Nephron progenitor cell (in vitro differentiated cells): ENCODE measurements around the gene SLC38A8.

Source experiments
- DNase-seq: peaks from one replicate; pipeline ENCODE4 v3.0.0; 2021
- H3K27ac Mint-ChIP-seq: 2 replicates; pipeline ENCODE4 v1.8.0; 2021; ENCODE audit warnings: mild to moderate bottlenecking, moderate library complexity, mixed read lengths
- H3K27me3 Mint-ChIP-seq: 2 replicates; pipeline ENCODE4 v1.8.0; 2021; ENCODE audit warnings: mild to moderate bottlenecking, low read depth, mixed read lengths; ENCODE audit not compliant: poor library complexity
- H3K36me3 Mint-ChIP-seq: 2 replicates; pipeline ENCODE4 v1.8.0; 2021; ENCODE audit warnings: low read depth, mixed read lengths
- H3K4me1 Mint-ChIP-seq: 2 replicates; pipeline ENCODE4 v1.8.0; 2021; ENCODE audit warnings: mixed read lengths
- H3K4me3 Mint-ChIP-seq: 2 replicates; pipeline ENCODE4 v1.8.0; 2021; ENCODE audit warnings: mild to moderate bottlenecking, moderate library complexity, mixed read lengths
- H3K9me3 Mint-ChIP-seq: 2 replicates; pipeline ENCODE4 v1.8.0; 2021; ENCODE audit warnings: mild to moderate bottlenecking, moderate library complexity, mixed read lengths
- TF ChIP-seq, protein P1 (sequence below): fragments of 200-600 bp; sonication (generic); IDR thresholded peaks from 2 replicates; pipeline ENCODE4 v1.5.0; 2021; ENCODE audit warnings: antibody characterized with exemption

The SLC38A8 gene

DNA sequence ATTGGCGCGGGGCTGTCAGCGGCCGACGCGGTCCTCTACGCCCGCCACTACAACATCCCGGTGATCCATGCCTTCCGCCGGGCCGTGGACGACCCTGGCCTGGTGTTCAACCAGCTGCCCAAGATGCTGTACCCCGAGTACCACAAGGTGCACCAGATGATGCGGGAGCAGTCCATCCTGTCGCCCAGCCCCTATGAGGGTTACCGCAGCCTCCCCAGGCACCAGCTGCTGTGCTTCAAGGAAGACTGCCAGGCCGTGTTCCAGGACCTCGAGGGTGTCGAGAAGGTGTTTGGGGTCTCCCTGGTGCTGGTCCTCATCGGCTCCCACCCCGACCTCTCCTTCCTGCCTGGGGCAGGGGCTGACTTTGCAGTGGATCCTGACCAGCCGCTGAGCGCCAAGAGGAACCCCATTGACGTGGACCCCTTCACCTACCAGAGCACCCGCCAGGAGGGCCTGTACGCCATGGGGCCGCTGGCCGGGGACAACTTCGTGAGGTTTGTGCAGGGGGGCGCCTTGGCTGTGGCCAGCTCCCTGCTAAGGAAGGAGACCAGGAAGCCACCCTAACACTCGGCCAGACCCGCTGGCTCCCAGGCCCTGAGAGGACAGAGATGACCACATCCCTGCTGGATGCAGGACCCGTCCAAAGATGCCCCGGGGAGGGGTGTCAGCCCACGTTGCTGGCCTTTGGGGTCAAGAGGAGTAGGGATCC is 77.0 kb downstream of the SLC38A8 start:
- Mint-ChIP-seq H3K27me3 (peaks cover 21% of the 10 kb centered on the region), H3K36me3 (no peaks in the 10 kb centered on the region), H3K9me3 (no peaks in the 10 kb centered on the region), H3K4me1 (peaks cover 11% of the 10 kb centered on the region), H3K4me3 (no peak overlapping the region), H3K27ac (no peak overlapping the region)
- TF ChIP-seq, protein P1, sequence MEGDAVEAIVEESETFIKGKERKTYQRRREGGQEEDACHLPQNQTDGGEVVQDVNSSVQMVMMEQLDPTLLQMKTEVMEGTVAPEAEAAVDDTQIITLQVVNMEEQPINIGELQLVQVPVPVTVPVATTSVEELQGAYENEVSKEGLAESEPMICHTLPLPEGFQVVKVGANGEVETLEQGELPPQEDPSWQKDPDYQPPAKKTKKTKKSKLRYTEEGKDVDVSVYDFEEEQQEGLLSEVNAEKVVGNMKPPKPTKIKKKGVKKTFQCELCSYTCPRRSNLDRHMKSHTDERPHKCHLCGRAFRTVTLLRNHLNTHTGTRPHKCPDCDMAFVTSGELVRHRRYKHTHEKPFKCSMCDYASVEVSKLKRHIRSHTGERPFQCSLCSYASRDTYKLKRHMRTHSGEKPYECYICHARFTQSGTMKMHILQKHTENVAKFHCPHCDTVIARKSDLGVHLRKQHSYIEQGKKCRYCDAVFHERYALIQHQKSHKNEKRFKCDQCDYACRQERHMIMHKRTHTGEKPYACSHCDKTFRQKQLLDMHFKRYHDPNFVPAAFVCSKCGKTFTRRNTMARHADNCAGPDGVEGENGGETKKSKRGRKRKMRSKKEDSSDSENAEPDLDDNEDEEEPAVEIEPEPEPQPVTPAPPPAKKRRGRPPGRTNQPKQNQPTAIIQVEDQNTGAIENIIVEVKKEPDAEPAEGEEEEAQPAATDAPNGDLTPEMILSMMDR: no peak
- no peak for DNase-seq

- Mint-ChIP-seq H3K36me3 (no peaks in the 10 kb centered on the region), H3K27me3 (peaks cover 13% of the 10 kb centered on the region), H3K9me3 (no peaks in the 10 kb centered on the region), H3K27ac (no peak overlapping the region), H3K4me1 (peaks cover 11% of the 10 kb centered on the region), H3K4me3 (no peak overlapping the region)
- TF ChIP-seq, protein P1: no peak
- no peak for DNase-seq
These were observed 77.7 kb downstream of the SLC38A8 start for GRCh38 chr16:83964684-83965443.

DNA sequence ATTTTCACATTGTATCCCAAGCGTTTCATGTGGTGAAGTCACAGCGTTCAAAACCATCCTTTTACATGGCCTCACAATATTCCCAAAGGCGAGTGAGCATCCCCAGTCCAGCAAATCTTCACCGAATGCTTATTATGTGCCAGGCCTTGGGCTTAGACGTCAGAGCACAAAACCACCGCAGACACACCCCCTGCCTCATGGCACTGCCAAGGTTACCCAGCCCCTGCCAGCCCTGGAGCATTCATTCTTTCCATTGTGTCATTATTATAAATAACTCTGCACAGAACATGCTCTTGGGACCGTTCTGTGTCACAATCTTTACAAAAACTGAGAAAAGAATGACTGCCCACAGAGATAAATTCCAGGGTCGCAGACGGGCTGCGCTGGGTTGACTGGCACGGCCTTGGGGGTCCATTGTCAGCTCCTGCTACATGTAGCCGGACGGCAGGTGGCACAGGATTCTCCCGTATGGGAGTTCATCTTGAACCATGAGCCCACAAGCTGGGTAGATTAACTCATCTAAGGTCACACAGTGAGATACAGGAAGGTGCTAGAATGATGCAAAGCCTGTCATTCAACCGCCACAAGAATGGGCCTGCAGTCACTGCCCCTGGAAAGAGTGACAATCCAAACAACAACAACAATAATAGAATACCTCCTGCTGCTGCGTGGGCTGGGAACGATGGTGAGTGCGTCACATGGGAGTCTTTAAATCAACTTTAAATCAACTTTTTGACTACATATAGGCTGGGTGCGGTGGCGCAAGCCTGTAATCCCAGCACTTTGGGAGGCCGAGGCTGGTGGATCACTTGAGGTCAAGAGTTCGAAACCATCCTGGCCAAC is 79.1 kb downstream of the SLC38A8 start:
- DNase-seq: no peak
- H3K4me3 Mint-ChIP-seq: no peak overlapping the region
- TF ChIP-seq, protein P1: no peak

DNA sequence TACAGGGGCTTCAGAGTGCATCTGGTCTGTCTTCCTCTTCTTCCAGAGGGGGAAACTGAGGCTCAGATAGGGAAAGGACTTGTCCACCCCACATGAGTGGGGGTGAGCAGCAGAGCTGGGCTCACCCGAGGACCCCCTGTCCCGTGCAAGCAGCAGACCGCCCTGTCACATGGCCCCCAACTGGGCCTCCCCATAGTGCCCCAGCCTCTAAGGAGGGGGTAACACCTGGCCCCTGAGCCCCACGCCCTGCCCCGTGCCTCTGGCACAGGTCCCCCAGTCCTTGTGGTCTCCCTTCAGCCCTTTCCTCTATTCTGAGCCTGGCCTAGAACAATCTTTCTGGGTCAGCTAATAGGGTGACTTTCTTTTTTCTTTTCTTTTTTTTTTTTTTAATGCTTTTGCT is 81.0 kb downstream of the SLC38A8 start:
- peaks cover 4% of the 10 kb centered on the region for H3K4me1 Mint-ChIP-seq
- H3K36me3 Mint-ChIP-seq: no peaks in the 10 kb centered on the region
- no peaks in the 10 kb centered on the region for H3K9me3 Mint-ChIP-seq

More for the DNA sequence above, 79.1 kb downstream of the SLC38A8 start:
- H3K9me3 Mint-ChIP-seq: no peaks in the 10 kb centered on the region
- H3K36me3 Mint-ChIP-seq: no peaks in the 10 kb centered on the region
- H3K27me3 Mint-ChIP-seq: peaks cover 4% of the 10 kb centered on the region
- peaks cover 4% of the 10 kb centered on the region for H3K4me1 Mint-ChIP-seq
- no peak overlapping the region for H3K27ac Mint-ChIP-seq

DNA sequence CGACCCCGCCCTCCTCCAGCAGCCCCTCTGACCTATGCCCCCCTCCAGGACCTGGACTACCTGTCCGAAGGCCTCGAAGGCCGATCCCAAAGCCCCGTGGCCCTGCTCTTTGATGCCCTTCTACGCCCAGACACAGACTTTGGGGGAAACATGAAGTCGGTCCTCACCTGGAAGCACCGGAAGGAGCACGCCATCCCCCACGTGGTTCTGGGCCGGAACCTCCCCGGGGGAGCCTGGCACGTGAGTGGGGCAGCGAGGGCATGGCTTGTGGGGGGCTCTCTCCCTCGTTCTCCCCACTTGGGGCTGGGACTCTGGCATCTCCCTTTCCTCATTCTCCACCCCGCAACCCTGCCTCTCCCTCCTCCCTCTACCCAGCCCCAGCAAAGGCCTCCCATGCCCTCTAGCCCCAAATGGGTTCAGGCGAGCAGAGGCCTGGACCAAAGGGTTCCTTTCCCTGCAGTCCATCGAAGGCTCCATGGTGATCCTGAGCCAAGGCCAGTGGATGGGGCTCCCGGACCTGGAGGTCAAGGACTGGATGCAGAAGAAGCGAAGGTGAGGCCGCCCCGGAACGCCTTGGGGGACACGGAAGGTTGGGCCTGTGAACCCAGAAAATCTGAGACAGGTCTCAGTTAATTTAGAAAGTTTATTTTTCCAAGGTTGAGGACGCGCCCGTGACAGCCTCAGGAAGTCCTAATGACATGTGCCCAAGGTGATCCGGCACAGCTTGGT is 81.9 kb downstream of the SLC38A8 start:
- DNase-seq: no peak
- peaks cover 4% of the 10 kb centered on the region for H3K4me1 Mint-ChIP-seq
- TF ChIP-seq, protein P1: no peak
- H3K27ac Mint-ChIP-seq: no peak overlapping the region
- no peaks in the 10 kb centered on the region for H3K9me3 Mint-ChIP-seq
- no peak overlapping the region for H3K4me3 Mint-ChIP-seq
- no peaks in the 10 kb centered on the region for H3K36me3 Mint-ChIP-seq
- H3K27me3 Mint-ChIP-seq: no peaks in the 10 kb centered on the region

More for the DNA sequence above, 81.0 kb downstream of the SLC38A8 start:
- Mint-ChIP-seq H3K4me3 (no peak overlapping the region), H3K27me3 (no peaks in the 10 kb centered on the region), H3K27ac (no peak overlapping the region)
- TF ChIP-seq, protein P1: no peak
- no peak for DNase-seq
